Stimulated activated CD8-positive, alpha-beta memory T cell treated with anti-CD3 and anti-CD28 coated beads, Interleukin-7, amount 100 ng/mL, for 4 hours (primary cell): ENCODE data around the gene ZNF346.
A peak's percentile ranks its signal among the peaks of the same experiment; 100 is the strongest.

ENCODE experiments used
- DNase-seq, 2 donors: peaks; one replicate each; pipeline ENCODE4 v3.0.0-alpha.2; 2020; ENCODE audit warnings: low read depth in 2 of 2

Gene ZNF346

GRCh38 chr5:177067503-177067902, 45.0 kb downstream of the ZNF346 start:
- no peak for DNase-seq

- no peak for DNase-seq
Measured at GRCh38 chr5:177070536-177071191, 48.2 kb downstream of the ZNF346 start.

GRCh38 chr5:177071666-177072385, 49.3 kb downstream of the ZNF346 start:
- peak; percentile 12 to 54 for DNase-seq

- no peak for DNase-seq
Measured at GRCh38 chr5:177077335-177077734, 54.8 kb downstream of the ZNF346 start.

GRCh38 chr5:177079606-177080005, 57.1 kb downstream of the ZNF346 start:
- DNase-seq = no peak

GRCh38 chr5:177080265-177080664, 57.8 kb downstream of the ZNF346 start:
- no peak for DNase-seq

- no peak for DNase-seq
Measured at GRCh38 chr5:177081859-177082258, 59.4 kb downstream of the ZNF346 start.

- DNase-seq = no peak
Measured at GRCh38 chr5:177083357-177083756, 60.9 kb downstream of the ZNF346 start.

GRCh38 chr5:177084175-177084574, 61.7 kb downstream of the ZNF346 start:
- DNase-seq = no peak

- DNase-seq = no peak
Measured at GRCh38 chr5:177085985-177086653, 63.6 kb downstream of the ZNF346 start.

- peak; percentile 15 to 47 for DNase-seq
Measured at GRCh38 chr5:177086654-177087397, 64.3 kb downstream of the ZNF346 start, which contains the start of gene FGFR4. Gene FGFR4 (plus strand): TSS chr5:177086915. CDS start chr5:177089603, 2,688 bp downstream.

GRCh38 chr5:177087398-177088005, 65.0 kb downstream of the ZNF346 start:
- DNase-seq = no peak

- DNase-seq = no peak
Measured at GRCh38 chr5:177089127-177089526, 66.6 kb downstream of the ZNF346 start.

GRCh38 chr5:177089825-177090641, 67.5 kb downstream of the ZNF346 start:
- DNase-seq = no peak

- no peak for DNase-seq
Measured at GRCh38 chr5:177090813-177091212, 68.3 kb downstream of the ZNF346 start.

- no peak for DNase-seq
Measured at GRCh38 chr5:177091232-177091631, 68.7 kb downstream of the ZNF346 start.

GRCh38 chr5:177092178-177093081, 69.9 kb downstream of the ZNF346 start:
- no peak for DNase-seq

- no peak for DNase-seq
Measured at GRCh38 chr5:177093082-177093712, 70.7 kb downstream of the ZNF346 start.

GRCh38 chr5:177093803-177094202, 71.3 kb downstream of the ZNF346 start:
- DNase-seq = no peak
